ENCODE measurements around the gene CFAP69.

- TF ChIP-seq, protein P1, sequence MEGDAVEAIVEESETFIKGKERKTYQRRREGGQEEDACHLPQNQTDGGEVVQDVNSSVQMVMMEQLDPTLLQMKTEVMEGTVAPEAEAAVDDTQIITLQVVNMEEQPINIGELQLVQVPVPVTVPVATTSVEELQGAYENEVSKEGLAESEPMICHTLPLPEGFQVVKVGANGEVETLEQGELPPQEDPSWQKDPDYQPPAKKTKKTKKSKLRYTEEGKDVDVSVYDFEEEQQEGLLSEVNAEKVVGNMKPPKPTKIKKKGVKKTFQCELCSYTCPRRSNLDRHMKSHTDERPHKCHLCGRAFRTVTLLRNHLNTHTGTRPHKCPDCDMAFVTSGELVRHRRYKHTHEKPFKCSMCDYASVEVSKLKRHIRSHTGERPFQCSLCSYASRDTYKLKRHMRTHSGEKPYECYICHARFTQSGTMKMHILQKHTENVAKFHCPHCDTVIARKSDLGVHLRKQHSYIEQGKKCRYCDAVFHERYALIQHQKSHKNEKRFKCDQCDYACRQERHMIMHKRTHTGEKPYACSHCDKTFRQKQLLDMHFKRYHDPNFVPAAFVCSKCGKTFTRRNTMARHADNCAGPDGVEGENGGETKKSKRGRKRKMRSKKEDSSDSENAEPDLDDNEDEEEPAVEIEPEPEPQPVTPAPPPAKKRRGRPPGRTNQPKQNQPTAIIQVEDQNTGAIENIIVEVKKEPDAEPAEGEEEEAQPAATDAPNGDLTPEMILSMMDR (IDR thresholded peaks at IDR 0.05 in 2 of 3, conservative IDR thresholded peaks at IDR 0.05 in 1 of 3; ENCODE audit: borderline replicate concordance in 1 of 3, insufficient read depth in 1 of 3, low read depth in 2 of 3, low read length in 2 of 3) = no peak
- no peak for TF ChIP-seq REST (IDR thresholded peaks at IDR 0.05; ENCODE audit: low read depth)
- TF ChIP-seq POLR2A (IDR thresholded peaks at IDR 0.05; ENCODE audit: borderline replicate concordance, extremely low read depth, insufficient read depth, insufficient read length) = no peak
- TF ChIP-seq RAD21 (IDR thresholded peaks at IDR 0.05; ENCODE audit: low read depth) = no peak
- no peak for TF ChIP-seq EZH2 (IDR thresholded peaks at IDR 0.05)
- TF ChIP-seq SP1 (IDR thresholded peaks at IDR 0.05; ENCODE audit: low read depth) = no peak
- TF ChIP-seq, protein P2, sequence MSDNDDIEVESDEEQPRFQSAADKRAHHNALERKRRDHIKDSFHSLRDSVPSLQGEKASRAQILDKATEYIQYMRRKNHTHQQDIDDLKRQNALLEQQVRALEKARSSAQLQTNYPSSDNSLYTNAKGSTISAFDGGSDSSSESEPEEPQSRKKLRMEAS (IDR thresholded peaks at IDR 0.05) = no peak
- TF ChIP-seq ZNF274 (IDR thresholded peaks at IDR 0.05; ENCODE audit: low read depth, low read length) = no peak
- no peak for TF ChIP-seq TCF7L2 (IDR thresholded peaks at IDR 0.05; ENCODE audit: borderline replicate concordance, extremely low read depth, insufficient read depth, insufficient read length)
- no peak for TF ChIP-seq FOSL1 (IDR thresholded peaks at IDR 0.05; ENCODE audit: low read depth)
- TF ChIP-seq ELF1 (IDR thresholded peaks at IDR 0.05; ENCODE audit: borderline replicate concordance, low read depth) = no peak
These were observed 104.3 kb downstream of the CFAP69 start for GRCh38 chr7:90349305-90349704.
